Ureter (tissue), 1 donor: ENCODE data around the gene ATG10. TPM values are rescaled to one million over a fixed set of nuclear protein-coding genes. Genes with fewer than 3 reads are reported as not detected.
"Not testable (repeated sequence)": the region's sequence is repeated elsewhere in the genome, so short reads cannot be mapped to it uniquely, and the experiment has no call there.

ENCODE experiments used
- DNase-seq: peaks from one replicate; pipeline ENCODE4 v3.0.0-alpha.2; 2020; ENCODE audit warnings: low spot score
- total RNA-seq: library from RNA; stranded (reverse); gene quantifications from one replicate; pipeline ENCODE4 v1.2.4, GENCODE V29; 2023
- donor health status: DM: yes; HTN: yes; CAD: no.

Gene ATG10
- total RNA-seq, 1 donor from 2014 or later, result 12.5 TPM

DNA sequence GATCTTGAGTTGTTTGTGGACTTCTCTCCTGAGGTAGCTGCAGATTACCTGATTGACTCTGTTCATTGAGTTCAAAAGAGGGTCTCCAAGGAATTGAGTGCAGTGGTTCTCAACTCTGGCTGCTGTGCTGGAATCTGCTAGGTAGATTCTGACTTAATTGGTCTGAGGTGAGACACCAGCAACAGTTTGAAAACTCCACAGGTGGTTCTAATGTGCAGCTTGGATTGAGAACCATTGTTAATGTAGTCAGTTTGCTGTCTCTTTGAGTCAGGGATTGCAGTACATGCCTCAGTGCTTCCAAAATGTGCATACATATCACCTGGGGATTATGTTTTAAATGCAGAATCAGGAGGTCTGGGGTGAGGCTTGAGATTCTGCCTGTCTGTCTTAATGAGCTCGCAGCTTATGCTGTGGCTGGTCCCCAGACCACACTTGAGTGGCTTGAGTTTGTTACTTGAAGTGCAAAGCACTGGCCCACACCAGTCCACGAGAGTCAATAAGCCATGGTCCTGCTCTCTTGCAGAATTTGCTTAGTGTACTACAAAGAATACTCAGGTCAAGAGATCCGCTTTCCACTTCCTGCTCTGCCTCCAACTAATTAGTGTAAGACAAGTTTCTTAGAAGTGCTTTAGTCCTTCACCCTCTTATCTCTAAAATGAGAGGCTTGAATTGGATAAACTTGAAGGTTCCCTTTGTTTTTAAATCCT lies 82.3 kb downstream of the ATG10 start:
- no peak for DNase-seq

DNA sequence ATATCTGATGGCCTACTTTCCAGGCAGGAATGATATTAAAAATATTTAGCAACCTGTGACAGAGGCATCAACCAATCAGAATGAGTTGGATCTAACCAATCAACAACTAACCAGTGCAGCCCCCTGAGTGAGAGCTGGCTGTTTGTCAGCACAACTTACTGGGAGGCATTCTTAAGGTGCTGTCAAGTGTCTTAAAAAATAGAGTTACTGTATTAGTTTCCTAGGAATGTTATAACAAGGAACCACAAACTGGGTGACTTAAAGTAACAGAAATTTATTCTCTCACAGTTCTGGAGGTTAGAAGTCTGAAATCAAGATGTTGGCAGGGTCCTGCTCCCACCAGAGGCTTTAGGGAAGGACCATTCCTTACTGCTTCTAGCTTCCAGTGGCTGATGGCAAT lies 85.2 kb downstream of the ATG10 start:
- no peak for DNase-seq

- DNase-seq, result no peak
Measured at GRCh38 chr5:82058710-82059109, 86.9 kb downstream of the ATG10 start.

DNA sequence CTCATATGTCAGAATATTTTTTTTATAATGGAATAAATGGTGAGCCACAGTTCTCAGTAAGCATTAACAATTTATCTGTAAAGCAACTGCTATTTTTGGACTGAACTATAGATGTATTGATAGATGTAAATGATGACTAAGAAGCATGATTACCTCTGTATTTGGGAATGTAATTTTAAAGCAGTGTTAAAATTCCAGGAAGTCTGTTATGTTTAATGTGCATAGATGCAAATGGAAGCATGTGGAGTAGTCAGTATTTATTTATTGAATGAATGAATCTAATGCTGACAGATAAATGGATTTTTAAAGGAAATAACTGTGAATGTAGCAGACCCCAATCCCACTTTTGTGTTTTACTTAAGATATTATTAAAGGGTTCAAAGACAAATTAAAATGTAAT lies 95.0 kb downstream of the ATG10 start:
- no peak for DNase-seq

DNA sequence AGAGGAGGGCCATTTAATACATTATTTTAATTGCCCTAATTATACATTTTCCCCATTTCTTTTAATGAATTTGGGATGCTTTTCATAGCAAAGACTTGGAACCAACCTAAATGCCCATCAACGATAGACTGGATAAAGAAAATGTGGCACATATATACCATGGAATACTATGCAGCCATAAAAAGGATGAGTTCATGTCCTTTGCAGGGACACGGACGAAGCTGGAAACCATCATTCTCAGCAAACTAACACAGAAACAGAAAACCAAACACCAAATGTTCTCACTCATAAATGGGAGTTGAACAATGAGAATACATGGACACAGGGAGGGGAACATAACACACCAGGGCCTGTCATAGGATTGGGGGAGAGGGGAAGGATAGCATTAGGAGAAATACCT lies 96.2 kb downstream of the ATG10 start:
- not testable (repeated sequence) for DNase-seq

- no peak for DNase-seq
Measured at GRCh38 chr5:82068723-82069122, 96.9 kb downstream of the ATG10 start.

GRCh38 chr5:82072138-82072537 lies 100.3 kb downstream of the ATG10 start:
- no peak for DNase-seq

DNA sequence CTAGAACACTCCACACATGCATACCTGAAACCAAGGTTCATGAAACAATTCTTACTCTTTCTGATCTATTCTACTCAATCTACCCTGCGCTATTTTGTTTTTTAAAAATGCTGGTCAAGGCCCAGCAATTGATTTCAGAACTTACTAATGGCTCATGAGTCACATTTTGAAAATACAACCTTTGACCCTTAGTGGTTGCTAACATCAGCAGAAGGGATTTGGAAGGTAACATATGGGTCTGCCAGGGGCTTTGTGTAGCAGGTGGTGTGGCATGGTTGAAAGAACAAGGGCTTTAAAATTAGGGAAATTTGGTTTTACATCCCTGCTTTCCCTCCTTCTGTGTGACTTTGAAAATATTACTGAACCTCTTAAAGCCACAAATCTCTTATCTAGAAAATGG lies 101.4 kb downstream of the ATG10 start:
- no peak for DNase-seq

DNA sequence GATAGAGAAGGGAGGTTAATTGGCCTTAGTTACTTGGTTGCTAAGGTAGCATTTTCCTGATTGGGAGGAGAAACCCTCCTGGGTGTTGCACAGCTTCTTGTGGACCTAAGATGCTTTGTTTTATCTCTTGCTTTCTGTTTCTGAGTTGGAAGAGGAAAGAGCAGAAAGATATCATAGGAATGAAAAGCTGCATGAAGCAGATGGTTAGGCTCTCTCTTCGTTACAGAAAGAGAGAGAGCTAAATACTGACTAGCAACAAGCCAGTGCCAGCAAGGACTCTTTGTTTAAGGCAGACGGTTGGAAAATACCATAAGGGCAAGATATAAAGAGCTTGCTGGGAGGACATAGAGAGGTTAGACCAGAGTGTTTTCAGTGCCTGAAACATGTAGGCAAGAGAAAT lies 103.1 kb downstream of the ATG10 start:
- no peak for DNase-seq

DNA sequence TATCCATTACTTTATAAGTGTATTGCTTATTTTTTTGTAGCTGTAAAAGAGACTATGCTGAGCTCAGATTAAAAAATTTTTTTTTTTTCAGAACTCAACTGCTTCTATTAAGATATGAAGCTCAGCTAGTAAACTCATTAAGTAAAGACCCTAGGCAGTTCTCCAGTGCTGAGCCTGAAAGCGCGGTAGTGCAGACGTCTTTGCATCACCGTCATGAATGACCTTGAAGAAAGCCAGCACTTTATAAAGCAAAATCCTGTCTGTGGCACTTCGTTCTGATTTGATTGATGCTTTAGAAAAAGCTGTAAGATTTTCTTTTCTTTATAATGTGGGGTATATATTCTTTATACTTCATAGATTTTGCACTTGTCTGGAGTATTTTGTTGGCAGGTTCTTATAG lies 105.7 kb downstream of the ATG10 start:
- DNase-seq, result no peak

DNA sequence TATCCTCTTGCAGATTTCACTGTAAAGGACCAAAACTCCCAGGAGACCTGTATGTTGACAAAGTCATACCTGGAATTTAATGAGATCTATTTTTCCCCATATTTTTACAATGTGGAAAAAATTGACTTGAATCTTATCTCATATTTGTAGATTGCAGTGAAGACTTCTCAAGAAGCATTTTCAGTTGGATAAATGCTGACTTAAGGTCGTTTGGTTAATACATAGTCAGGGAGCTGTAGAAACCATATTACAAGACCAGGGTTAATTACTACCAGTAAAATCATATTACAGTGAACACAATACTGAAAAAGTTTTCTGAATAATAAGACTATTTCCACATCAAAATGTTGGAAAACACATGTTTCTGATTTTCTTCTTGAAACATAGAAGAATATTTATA lies 119.8 kb downstream of the ATG10 start:
- no peak for DNase-seq

DNA sequence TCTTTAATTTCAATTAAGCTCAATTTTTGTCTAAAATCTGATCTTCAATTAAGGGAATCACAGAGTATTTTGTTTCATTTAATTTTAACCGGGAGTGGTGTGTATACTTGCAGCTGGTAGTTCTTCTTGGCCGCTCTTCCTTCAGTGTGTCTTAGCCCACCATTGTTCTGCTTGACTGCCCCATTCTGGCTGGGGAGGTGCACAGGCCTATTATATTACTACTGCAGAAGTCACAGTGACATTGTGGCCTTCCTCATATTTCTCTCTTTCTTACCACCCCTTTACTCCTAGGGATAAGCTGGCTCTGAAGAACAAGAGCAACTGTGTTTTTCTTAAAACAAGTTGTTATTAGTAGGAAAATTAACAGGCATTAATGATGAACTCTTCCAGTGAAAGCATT lies 123.7 kb downstream of the ATG10 start:
- no peak for DNase-seq

DNA sequence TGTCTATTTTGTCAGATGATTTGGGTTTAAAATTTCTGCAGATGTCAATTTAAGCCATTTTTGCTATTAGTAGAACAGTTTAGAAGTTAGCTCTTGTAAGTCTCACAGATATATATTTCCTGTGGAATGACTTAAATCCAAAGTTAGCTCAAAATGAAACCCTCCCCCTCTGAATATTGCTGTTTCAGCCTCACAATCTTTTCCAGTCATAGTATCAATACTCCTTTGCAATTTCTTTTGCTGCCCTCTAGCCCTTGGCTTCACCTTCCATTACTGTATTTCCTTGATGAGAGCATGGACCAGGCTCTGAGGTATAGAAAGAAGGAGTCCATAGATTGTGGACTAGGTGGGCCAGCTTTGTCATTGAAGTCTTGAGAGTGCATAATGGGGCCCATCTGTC lies 124.4 kb downstream of the ATG10 start:
- no peak for DNase-seq

DNA sequence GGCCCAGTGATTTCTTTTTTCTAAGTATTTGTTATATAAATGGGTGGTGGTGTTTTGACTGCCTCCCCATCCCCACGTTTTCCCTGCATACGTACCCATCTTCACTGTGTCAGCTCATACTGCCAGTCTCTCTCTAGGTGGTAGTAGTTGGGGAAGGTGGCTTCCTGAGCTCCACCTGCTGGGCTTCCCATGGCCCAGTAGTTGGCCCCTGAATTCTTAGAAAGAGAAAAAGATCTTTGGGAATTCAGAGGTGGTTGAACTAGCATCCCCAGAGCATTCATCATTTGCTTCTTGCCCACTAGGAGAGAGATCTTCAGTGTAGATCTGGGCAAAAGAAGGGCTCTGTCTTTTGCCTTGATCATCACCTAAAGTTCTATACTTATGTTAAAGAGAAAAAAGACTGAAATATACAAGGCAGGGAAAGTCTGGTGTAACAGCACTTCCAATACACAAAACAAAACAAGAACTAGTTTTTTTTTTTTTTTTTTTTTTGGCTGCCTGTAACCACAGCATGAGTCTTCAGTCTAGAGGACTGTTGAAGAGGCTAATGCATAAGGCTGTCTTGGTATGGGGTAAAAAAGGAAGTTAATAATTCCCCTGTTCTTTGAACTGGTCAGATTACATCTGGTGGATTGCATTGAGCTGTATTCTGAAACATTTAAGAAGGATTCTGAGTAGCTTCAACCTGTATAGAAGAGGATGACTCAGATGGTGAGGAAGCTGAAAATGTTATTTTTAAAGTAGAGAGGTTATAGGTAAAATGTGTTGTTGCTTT lies 128.7 kb downstream of the ATG10 start:
- DNase-seq, result no peak

GRCh38 chr5:82104872-82105271 lies 133.0 kb downstream of the ATG10 start:
- DNase-seq, result no peak

- DNase-seq, result no peak
Measured at GRCh38 chr5:82105457-82105856, 133.6 kb downstream of the ATG10 start.

DNA sequence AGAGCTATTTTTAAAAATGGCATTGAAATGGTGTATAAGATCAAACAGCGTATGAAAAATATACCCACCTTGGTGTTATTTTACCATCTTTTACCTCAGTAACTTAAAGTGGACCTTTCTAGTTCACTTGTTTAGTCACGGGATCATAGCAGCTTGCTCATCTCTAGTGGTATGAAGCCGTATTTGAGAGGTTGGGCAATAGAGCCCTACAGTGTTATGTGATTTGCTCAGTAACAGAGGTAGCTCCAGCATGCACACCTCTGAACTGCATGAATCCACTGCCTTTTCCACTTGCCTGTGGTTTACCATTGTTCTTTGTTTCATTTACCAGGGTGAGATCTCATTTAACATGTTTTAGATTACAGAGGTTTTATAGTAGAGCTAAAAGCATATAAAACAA lies 134.4 kb downstream of the ATG10 start:
- no peak for DNase-seq

DNA sequence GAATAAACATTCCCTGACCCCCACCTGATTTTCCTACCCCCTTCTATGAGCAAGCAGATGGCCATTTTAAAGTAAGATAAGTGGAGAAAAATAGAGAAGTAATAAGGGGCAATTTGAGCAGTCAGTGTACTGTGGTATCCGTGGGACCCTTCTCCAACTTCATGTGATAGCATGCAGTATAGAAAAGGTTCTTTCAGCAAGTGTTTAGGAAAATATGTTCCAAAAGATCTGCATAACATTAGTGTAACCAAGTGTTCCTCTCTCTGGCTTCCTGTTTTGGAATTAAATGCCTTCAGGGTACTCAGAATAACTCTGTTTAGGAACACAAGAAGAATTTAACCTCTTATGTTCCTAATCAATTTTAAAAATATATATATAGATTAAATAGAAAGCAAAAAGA lies 134.9 kb downstream of the ATG10 start:
- no peak for DNase-seq

DNA sequence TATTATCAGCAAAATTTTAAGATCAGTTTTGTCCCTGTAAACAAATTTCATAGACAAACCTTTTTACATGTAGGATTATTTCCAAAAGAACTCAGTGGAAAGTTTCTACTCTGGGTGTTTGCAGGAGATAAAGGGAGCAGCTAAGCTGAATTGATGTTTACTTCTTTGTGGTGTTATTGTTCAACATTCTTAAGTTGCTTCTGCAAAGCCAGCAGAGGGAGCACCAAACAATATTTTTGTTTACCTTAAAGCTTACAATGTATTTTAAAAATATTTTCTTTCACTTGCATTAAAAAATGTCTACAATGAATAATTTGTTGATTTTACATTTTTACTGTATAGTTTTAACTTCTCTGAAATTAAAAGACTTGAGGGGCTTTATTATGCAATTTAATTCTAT lies 135.4 kb downstream of the ATG10 start:
- no peak for DNase-seq

DNA sequence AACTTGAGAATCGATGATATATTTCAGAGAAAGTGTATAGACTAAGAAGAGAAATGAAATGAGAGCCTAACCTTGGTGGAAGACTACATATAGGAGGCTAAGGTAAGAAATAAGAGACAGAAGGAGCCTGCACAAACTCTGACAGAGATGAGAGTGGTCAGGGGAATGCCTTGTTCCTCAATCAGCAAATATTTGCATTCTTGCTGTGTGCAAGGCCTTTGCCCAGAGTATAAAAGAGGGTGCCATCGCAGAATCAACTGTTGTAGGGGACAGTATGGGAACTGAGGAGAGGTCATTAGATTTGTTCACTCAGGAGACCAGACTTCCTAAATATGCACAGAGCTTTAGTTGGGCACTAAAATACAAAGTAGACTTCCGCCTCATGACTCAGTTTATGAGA lies 137.2 kb downstream of the ATG10 start:
- DNase-seq, result no peak

- not testable (repeated sequence) for DNase-seq
Measured at GRCh38 chr5:82109915-82110314, 138.1 kb downstream of the ATG10 start.

DNA sequence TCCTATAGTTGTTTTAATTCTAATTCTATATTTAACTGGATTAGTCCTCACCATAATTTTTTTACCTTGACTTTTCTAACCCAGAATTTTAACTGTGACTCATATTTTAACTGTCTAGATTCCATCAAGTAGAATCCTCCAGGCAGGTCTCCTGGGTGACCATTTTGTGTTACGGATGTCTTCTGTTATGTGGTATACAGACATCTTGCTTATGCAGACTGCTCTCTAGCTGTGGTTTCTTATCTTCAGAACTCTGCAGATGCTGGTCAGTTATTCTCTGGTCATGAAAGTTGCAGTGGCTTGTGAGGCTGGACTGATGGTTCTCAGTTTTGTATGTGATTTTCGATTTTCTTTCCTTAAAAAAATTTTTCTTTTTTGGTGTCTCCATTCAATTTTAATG lies 139.4 kb downstream of the ATG10 start:
- no peak for DNase-seq

- DNase-seq, result no peak
Measured at GRCh38 chr5:82115858-82116257, 144.0 kb downstream of the ATG10 start.

GRCh38 chr5:82119889-82120288 lies 148.1 kb downstream of the ATG10 start:
- DNase-seq, result no peak
